IMR-90 (cell line): Measurements from ENCODE around the gene ERBB4. TPM values are rescaled to one million over a fixed set of nuclear protein-coding genes. Genes with fewer than 3 reads are reported as not detected.

ENCODE experiments used
- ATAC-seq: fragments of 200-7000 bp; cut with Tn5 transposase; 2 replicates; pipeline ENCODE4 v1.9.1; 2020; ENCODE audit warnings: low read depth, mild to moderate bottlenecking, moderate library complexity
- BruUV-seq: library from RNA; stranded (reverse); fragments of 400-500 nt; replicated peaks from 2 replicates; lab custom pipeline; 2021; lab: Mats Ljungman, UMichigan
- CTCF ChIA-PET: fragments of 300-600 bp; formaldehyde crosslinking; extraction: SDS; loops from one replicate; lab custom pipeline; 2021; ENCODE audit warnings: antibody characterized with exemption; lab: Yijun Ruan, JAX
- POLR2A ChIA-PET: fragments of 300-600 bp; sonication (Branson Sonifier 250); formaldehyde crosslinking; loops from one replicate; lab custom pipeline; 2022; ENCODE audit warnings: antibody characterized with exemption; ENCODE audit not compliant: unreplicated experiment; lab: Charles Lee
- DNase-seq: peaks from one replicate; pipeline ENCODE4 v3.0.0; 2013
- H2AFZ ChIP-seq: replicated peaks from 2 replicates; pipeline ENCODE3; 2013; ENCODE audit warnings: low read length, mild to moderate bottlenecking; ENCODE audit not compliant: poor library complexity
- H2AK5ac ChIP-seq: 2 replicates; pipeline ENCODE4 v1.6.1; 2013; ENCODE audit warnings: low read depth, low read length, inconsistent platforms
- H2AK9ac ChIP-seq: replicated peaks from 2 replicates; pipeline ENCODE3; 2013; ENCODE audit warnings: mild to moderate bottlenecking, low read depth, low read length, moderate library complexity; ENCODE audit not compliant: poor library complexity
- H2BK120ac ChIP-seq: 2 replicates; pipeline ENCODE4 v1.6.1; 2013; ENCODE audit warnings: low read depth, low read length, inconsistent platforms
- H2BK15ac ChIP-seq: 3 replicates; pipeline ENCODE4 v1.6.1; 2013; ENCODE audit warnings: low read depth, low read length, inconsistent platforms
- H2BK20ac ChIP-seq: 2 replicates; pipeline ENCODE4 v1.6.1; 2013; ENCODE audit warnings: low read depth, mild to moderate bottlenecking, inconsistent platforms, low read length, moderate library complexity
- H2BK5ac ChIP-seq: 2 replicates; pipeline ENCODE4 v1.6.1; 2013; ENCODE audit warnings: mild to moderate bottlenecking, low read depth, low read length, inconsistent platforms; ENCODE audit not compliant: poor library complexity, severe bottlenecking
- H3K14ac ChIP-seq: replicated peaks from 2 replicates; pipeline ENCODE4 v1.6.1; 2013; ENCODE audit warnings: low read depth, low read length, inconsistent platforms
- H3K18ac ChIP-seq: 2 replicates; pipeline ENCODE4 v1.6.1; 2013; ENCODE audit warnings: low read depth, low read length, control low read depth
- H3K23ac ChIP-seq: 2 replicates; pipeline ENCODE4 v1.6.1; 2013; ENCODE audit warnings: low read depth, low read length, inconsistent platforms
- H3K27ac ChIP-seq: 2 replicates; pipeline ENCODE4 v1.5.1; 2013; ENCODE audit warnings: mild to moderate bottlenecking, control low read depth, low read length; ENCODE audit not compliant: insufficient read depth
- H3K27me3 ChIP-seq: 2 replicates; pipeline ENCODE4 v1.6.1; 2013; ENCODE audit warnings: low read length; ENCODE audit not compliant: control insufficient read depth, insufficient read depth
- H3K36me3 ChIP-seq: 2 replicates; pipeline ENCODE4 v1.6.1; 2013; ENCODE audit warnings: low read length, mixed read lengths; ENCODE audit not compliant: control insufficient read depth, insufficient read depth
- H3K4ac ChIP-seq: 2 replicates; pipeline ENCODE4 v1.6.1; 2013; ENCODE audit warnings: low read depth, low read length, inconsistent platforms
- H3K4me1 ChIP-seq: 2 replicates; pipeline ENCODE4 v1.6.1; 2013; ENCODE audit warnings: low read length, mixed read lengths; ENCODE audit not compliant: control insufficient read depth, insufficient read depth
- H3K4me2 ChIP-seq: 2 replicates; pipeline ENCODE4 v1.6.1; 2013; ENCODE audit warnings: low read depth, mild to moderate bottlenecking, control low read depth, low read length, moderate library complexity
- H3K4me3 ChIP-seq: 2 replicates; pipeline ENCODE4 v1.5.1; 2013; ENCODE audit warnings: low read depth, mild to moderate bottlenecking, control low read depth, low read length, moderate library complexity; ENCODE audit not compliant: insufficient read depth
- H3K56ac ChIP-seq: 2 replicates; pipeline ENCODE4 v1.6.1; 2013; ENCODE audit warnings: low read length, inconsistent platforms; ENCODE audit not compliant: insufficient read depth; ENCODE audit errors: extremely low read depth
- H3K79me1 ChIP-seq, 2 experiments: 2 replicates each; pipeline ENCODE4 v1.6.1; 2013; ENCODE audit warnings: low read length in 2 of 2, inconsistent platforms in 1 of 2, low read depth in 1 of 2
- H3K9ac ChIP-seq: 2 replicates; pipeline ENCODE4 v1.6.1; 2013; ENCODE audit warnings: low read depth, low read length, control low read depth
- H3K9me1 ChIP-seq: 2 replicates; pipeline ENCODE4 v1.6.1; 2013; ENCODE audit warnings: low read length, inconsistent platforms; ENCODE audit not compliant: insufficient read depth
- H3K9me3 ChIP-seq: 2 replicates; pipeline ENCODE4 v1.6.1; 2013; ENCODE audit warnings: low read length; ENCODE audit not compliant: control insufficient read depth, insufficient read depth
- H4K20me1 ChIP-seq: 2 replicates; pipeline ENCODE4 v1.6.1; 2013; ENCODE audit warnings: low read length, inconsistent platforms; ENCODE audit not compliant: insufficient read depth
- H4K5ac ChIP-seq: 2 replicates; pipeline ENCODE4 v1.6.1; 2013; ENCODE audit warnings: mild to moderate bottlenecking, low read depth, low read length, control low read depth
- H4K8ac ChIP-seq, 2 experiments: 2 replicates each; pipeline ENCODE4 v1.6.1; 2013; ENCODE audit warnings: low read depth in 2 of 2, low read length in 2 of 2, control low read depth in 1 of 2, inconsistent platforms in 1 of 2
- H4K91ac ChIP-seq: 2 replicates; pipeline ENCODE4 v1.6.1; 2013; ENCODE audit warnings: low read depth, low read length, inconsistent platforms; ENCODE audit not compliant: insufficient read depth
- BHLHE40 ChIP-seq: fragments of 150-350 bp; IDR thresholded peaks from 2 replicates; pipeline ENCODE4 v1.6.1; 2016; ENCODE audit warnings: mild to moderate bottlenecking, low read depth, low read length
- CEBPB ChIP-seq: IDR thresholded peaks from 2 replicates; pipeline ENCODE4 v1.6.1; 2012; ENCODE audit warnings: low read depth, low read length, improper control_type of control experiment
- MAFK ChIP-seq: IDR thresholded peaks from 2 replicates; pipeline ENCODE4 v1.6.1; 2012; ENCODE audit warnings: low read depth, low read length, improper control_type of control experiment
- MXI1 ChIP-seq: IDR thresholded peaks from 2 replicates; pipeline ENCODE4 v1.6.1; 2012; ENCODE audit warnings: low read depth, mild to moderate bottlenecking, low read length, moderate library complexity, borderline replicate concordance
- SMC3 ChIP-seq: fragments of 150-350 bp; IDR thresholded peaks from 2 replicates; pipeline ENCODE4 v1.6.1; 2016; ENCODE audit warnings: low read depth, mild to moderate bottlenecking, antibody characterized with exemption, low read length, moderate library complexity
- WGBS, 2 experiments: methylation state at CpG; one replicate each; pipeline versions ENCODE4 v1.1.5 to v1.1.7; 2013; ENCODE audit warnings: missing lambda C conversion rate in 2 of 2; ENCODE audit not compliant: insufficient read length in 1 of 2; ENCODE audit errors: extremely low coverage in 2 of 2; 5-methylcytosine and 5-hydroxymethylcytosine counted together
- dilution Hi-C: fragments of 300-500 bp; cut with HindIII; formaldehyde crosslinking; loops from one replicate; pipeline ENCODE4 v1.14.3; 2018; ENCODE audit warnings: low sequenced_read_pairs; ENCODE audit not compliant: unreplicated experiment
- in situ Hi-C: fragments of 300-500 bp; cut with MboI; formaldehyde crosslinking; loops from 3 replicates; pipeline ENCODE4 v1.14.3; 2019; ENCODE audit warnings: low sequenced_read_pairs, inconsistent platforms, mixed read lengths
- intact Hi-C: fragments of 100-400 bp; cut with micrococcal nuclease; formaldehyde crosslinking; loops from 2 replicates; pipeline ENCODE4 v1.10.0; 2022
- polyA plus RNA-seq, 3 experiments: library from polyadenylated mRNA; depleted of rRNA; stranded (reverse); fragments of >200 nt; gene quantifications; 2 replicates each; pipeline ENCODE4 v1.2.3, GENCODE V29; 2012; ENCODE audit warnings: low replicate concordance in 1 of 3
- total RNA-seq: library from RNA; depleted of rRNA; stranded (reverse); fragments of >200 nt; gene quantifications from 2 replicates; pipeline ENCODE4 v1.2.3, GENCODE V29; 2012

Gene ERBB4
- total and polyA plus RNA-seq, 2 of the 4 experiments (the other 2 are of a cell fraction), result not detected

DNA sequence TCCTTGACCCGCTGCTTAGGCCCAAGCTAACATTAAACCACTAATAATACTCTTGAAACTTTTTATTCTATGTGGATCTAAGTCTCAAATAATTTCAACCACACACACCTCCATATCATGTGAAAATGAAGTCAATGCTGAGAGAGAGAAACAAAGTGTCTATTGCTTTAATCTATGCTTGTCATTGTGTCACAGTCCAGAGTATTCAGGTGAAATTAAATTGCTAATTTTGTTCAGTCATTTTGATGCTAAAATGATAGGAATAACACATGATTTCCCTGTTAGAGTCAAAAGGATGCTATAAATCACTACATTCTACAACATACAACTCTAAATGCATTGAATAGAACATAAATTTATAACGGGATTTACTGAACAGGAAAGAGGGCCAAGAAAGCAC is 195.4 kb downstream of the ERBB4 start:
- no peaks in the 10 kb centered on the region for H3K9me3 ChIP-seq
- H3K23ac ChIP-seq, result no peak overlapping the region
- no peak overlapping the region for H2AFZ ChIP-seq
- H2AK5ac ChIP-seq, result no peak overlapping the region
- TF ChIP-seq BHLHE40 (no peak), CEBPB (no peak), MAFK (no peak), SMC3 (no peak), MXI1 (no peak)
- intact Hi-C loops, result no loop called here
- in situ Hi-C loops, result no loop called here
- BruUV-seq, result no TSS peak
- H4K8ac ChIP-seq, result no peak overlapping the region
- H2BK5ac ChIP-seq, result no peak overlapping the region
- H3K56ac ChIP-seq, result no peak overlapping the region
- H3K14ac ChIP-seq, result no peak overlapping the region
- H3K4me3 ChIP-seq, result no peak overlapping the region
- ChIA-PET CTCF (no interaction called here), POLR2A (no interaction called here)
- H3K9ac ChIP-seq, result no peak overlapping the region
- no peak overlapping the region for H3K4me2 ChIP-seq
- ATAC-seq, result no peak
- H3K36me3 ChIP-seq, result no peaks in the 10 kb centered on the region
- no peak overlapping the region for H4K5ac ChIP-seq
- no peak overlapping the region for H2BK15ac ChIP-seq
- H2BK20ac ChIP-seq, result no peak overlapping the region
- no peaks in the 10 kb centered on the region for H3K4me1 ChIP-seq
- no peak for DNase-seq
- no peak overlapping the region for H4K91ac ChIP-seq
- H3K18ac ChIP-seq, result no peak overlapping the region
- no peak overlapping the region for H2AK9ac ChIP-seq
- WGBS, 2 experiments, result no CpG with 5 or more reads among the region's 2 CpGs
- H2BK120ac ChIP-seq, result no peak overlapping the region
- H3K4ac ChIP-seq, result no peak overlapping the region
- H3K27ac ChIP-seq, result no peak overlapping the region
- dilution Hi-C loops, result no loop called here
- H3K9me1 ChIP-seq, result no peaks in the 10 kb centered on the region
- no peaks in the 10 kb centered on the region for H4K20me1 ChIP-seq
- no peaks in the 10 kb centered on the region for H3K27me3 ChIP-seq
- no peaks in the 10 kb centered on the region for H3K79me1 ChIP-seq
